GM18505 (cell line): ENCODE results near the gene FYN.
"Not testable (repeated sequence)": the region's sequence is repeated elsewhere in the genome, so short reads cannot be mapped to it uniquely, and the experiment has no call there.

Experiments used
- ATAC-seq: cut with Tn5 transposase; IDR thresholded peaks from one replicate; pipeline ENCODE4 v1.9.1; 2021; ENCODE audit not compliant: unreplicated experiment
- POLR2A ChIP-seq: IDR thresholded peaks from 4 replicates; pipeline ENCODE4 v1.6.1; 2011; ENCODE audit warnings: borderline replicate concordance; ENCODE audit not compliant: insufficient read depth, insufficient read length; ENCODE audit errors: extremely low read depth

The FYN gene

DNA sequence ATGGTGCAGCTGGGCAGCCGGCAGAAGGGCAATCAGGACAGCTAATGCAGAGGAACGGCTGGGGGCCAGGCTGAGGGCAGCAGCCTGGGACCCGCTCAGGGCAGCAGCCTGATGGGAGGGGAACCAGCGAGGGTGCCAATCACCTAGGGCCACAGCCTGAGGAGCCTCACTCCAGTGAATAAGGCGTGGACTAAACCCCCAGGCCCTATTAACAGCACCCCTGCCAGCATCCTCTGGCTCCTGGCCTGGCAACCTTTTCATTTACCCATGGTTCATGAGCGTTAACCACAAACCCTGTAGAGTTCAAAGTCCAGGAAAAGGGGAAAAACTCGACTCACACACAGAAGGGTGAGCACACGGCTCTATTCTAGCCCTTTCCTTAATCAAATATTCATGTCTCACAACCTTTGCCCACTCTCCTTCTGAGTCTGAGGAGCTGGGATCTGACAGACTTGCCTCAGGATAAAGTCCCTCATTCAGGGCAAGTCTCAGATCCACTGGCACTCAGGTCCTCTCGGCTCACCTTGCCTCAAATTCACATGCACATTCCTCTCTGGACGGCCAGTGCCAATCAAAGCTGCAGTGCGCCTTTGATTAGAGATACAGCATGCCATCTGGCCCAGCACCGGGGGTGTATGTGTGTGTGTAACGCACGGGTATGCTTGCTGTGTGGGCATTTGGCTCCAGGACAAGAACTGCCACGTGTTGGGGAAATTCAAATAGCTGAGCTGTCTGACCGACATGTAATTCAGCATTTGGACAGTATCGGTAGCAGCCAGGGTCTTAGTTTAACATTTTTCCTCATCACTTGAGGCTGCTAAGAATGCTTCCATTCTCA is 180.7 kb downstream of the FYN start:
- ATAC-seq = no peak
- no peak for TF ChIP-seq POLR2A

DNA sequence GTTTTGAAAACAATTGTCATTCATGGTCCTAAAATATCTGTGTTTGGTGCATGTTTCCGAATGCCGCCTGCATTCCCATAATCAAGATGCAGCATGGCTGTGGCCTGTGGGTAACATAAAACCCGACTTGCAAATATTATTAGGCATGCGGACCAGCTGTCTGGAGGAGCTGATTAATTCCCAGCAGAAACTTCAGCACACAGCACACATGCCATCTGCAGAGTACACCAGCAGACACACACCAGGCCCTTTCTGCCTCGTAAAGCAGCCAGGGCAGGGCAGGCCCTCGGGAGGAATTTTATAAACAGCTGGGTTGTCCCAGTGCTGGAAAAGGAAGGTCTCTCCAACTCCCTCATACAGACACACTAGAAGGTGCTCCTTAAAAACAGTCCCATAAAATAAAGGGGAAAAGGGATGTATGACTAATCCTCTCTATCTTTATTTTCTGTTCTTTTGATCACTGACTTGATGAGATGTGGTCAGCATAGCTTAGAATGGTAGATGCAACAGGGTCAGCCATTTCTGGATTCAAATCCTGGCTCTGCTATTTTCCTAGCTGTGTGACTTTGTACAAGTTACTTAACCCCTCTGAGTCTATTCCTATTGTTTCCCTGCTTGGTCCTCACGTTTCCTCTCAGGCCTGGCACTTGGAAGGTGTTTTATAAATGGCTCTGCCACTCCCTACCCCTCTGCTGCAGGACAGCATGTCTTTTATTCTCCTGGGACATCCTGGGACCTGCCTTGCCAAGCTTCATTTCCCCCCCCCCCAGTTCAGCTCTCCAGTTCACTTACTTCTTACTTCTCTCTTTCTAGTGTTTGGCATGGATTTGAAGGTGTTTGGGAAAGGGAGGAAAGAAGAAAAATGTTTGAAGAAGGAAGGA is 181.7 kb downstream of the FYN start:
- ATAC-seq = no peak

DNA sequence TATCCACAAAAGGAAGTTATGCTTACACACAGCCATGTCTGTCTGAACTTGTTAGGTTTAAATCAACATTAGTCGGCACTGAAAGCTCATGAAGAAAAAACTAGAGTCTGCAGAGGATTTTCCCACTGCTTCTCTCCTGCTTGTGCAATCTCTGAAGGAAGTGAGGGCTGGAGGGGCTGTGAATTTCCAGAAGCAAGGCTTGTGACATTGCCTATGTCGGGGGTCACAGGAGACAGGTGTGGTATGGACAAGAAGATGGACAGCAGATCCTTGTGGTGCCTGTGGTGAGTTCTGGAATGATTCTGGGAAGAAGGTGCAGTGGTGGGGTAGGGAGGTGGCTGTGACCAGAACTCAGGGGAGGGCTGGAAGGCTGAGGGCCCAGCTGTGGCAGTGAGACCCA is 183.3 kb downstream of the FYN start:
- TF ChIP-seq POLR2A = no peak
- no peak for ATAC-seq

More for the DNA sequence above, 181.7 kb downstream of the FYN start:
- no peak for TF ChIP-seq POLR2A

DNA sequence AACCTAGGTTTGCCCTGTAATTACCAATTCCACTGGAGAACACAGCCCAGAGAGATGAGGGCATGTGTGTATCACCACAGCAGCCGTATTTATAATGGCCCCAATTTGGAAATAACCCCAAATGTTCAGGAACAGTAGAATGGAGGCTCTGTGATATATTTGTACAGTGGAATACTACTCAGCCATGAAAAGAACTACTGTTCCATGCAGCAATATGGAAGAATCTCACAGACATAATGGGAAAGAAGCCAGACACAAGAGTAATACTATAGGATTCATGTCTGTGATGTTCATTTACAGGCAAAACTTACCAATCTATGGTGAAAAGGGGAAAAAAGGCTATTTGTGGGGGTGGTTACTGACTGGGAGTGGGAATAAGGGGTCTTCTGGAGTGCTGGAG is 183.8 kb downstream of the FYN start:
- no peak for ATAC-seq
- TF ChIP-seq POLR2A = no peak

DNA sequence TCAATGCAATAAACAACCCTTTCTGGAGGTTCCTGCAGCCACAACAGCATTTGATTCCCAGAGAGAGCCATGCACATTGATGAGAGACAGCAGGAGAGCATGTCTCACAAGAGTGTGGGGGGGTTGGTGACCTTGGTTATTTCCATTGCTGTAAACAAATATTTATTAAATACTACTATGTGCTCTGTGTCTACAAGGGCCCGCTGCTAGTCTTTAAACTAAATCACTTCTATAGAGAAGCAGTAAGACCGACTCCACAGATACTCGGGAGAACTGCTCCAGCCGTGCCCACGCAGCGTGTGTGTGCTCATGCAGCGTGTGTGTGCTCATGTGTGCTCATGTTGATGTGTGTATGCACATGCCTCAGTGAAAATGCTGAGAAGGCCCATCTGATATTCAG is 184.9 kb downstream of the FYN start:
- no peak for ATAC-seq
- no peak for TF ChIP-seq POLR2A

DNA sequence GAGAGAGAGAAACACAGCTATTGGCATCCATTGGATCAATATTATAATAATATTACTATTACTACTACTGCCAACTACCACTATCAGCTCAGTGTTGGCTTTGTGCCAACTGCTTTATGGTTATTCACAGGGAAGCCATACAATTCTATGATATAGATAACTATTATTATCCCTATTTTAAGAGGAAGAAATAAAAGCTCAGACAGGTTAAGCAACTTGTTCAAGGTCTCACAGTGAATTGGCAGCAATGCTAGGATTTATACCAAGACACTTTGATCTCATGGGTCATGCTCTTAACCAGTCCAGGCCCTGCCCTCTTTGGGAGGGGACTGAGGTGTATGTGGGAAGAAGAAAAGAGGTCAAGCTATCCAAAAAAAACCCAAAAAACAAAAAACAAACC is 185.6 kb downstream of the FYN start:
- no peak for ATAC-seq
- no peak for TF ChIP-seq POLR2A

DNA sequence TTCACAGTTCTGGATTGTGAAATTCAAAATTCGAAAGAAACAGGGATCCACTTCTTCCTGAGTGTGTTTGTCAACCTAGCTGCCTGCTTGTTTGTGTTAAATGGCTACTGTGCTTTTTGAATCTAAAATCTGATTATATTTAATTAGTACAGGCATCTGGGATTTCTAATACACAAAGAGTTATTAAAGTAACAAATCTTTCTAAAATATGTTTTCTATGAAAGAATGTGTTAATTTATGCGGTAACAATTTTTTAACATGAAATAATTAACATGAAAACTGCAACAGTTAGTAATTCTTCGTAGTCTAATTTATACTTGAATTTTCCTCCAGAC is 186.4 kb downstream of the FYN start:
- no peak for TF ChIP-seq POLR2A
- no peak for ATAC-seq

DNA sequence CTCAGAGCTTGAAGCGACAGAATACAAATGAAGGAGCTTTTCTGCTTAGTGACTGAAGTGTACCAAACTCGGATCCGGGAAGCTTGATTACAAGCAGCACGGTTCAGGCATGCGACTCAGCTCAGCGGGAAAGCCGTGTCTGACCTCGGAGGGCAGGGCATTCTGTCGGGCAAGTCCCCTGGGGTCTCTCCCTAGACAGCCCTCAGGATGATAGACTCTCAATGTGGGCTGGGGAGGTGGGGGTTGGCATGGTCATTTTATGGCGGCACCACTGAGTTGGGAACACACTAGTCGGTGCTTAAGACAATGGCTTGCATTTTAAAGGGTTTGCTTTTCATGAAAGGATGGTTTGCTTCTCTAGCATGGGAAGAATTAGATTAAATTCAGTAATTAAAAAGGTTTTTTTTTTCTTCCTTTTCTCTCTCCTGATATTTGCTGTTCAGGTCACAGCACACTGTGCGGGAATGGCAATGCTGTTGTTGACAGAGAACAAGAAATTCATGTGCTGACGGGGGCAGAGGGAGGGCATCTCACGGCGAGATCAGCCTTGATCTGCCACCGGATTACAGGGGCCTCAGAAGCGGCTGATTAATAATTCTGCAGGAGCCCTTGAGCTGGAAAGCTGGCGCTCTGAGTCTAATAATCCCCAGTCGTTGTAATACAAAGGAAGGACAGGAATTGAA is 186.9 kb downstream of the FYN start:
- TF ChIP-seq POLR2A = no peak

DNA sequence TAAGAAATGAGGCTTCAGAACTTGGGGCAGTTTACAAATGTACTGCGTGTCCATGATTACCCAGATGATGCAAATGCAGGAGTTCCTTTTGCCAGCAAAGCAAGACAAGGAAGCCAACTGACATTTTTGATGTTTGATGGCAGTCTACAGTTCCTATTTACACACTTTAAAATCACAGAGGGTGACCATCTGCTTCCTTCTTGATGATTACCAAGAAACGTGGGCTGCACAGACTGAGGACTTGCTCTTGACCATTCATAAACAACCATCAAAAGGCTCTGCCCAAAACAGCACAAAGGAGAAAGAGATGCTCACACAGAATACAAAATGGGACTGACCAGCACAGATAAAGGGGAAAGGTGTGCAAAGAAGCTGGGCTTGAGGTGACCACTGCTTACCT is 187.7 kb downstream of the FYN start:
- ATAC-seq = no peak
- TF ChIP-seq POLR2A = no peak

More for the DNA sequence above, 186.9 kb downstream of the FYN start:
- no peak for ATAC-seq

DNA sequence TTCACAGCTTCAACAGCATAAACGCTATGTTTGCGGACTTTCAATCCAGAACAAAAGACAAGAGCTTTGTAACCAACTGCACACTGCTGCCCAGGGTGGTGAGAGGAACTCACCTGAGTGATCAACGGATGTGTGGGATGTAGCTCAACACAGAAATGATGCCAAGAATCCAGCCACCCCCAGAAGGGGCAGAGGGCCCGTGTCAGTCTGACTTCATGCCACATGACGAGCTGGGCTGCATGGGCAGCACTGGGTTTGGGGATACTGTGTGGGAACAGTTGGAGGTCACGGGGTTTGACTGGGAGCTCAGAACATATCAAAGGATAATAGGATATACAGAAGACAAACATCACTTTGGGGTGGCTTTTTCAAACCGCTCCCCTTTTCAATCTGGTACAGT is 188.2 kb downstream of the FYN start:
- ATAC-seq = no peak
- TF ChIP-seq POLR2A = no peak

DNA sequence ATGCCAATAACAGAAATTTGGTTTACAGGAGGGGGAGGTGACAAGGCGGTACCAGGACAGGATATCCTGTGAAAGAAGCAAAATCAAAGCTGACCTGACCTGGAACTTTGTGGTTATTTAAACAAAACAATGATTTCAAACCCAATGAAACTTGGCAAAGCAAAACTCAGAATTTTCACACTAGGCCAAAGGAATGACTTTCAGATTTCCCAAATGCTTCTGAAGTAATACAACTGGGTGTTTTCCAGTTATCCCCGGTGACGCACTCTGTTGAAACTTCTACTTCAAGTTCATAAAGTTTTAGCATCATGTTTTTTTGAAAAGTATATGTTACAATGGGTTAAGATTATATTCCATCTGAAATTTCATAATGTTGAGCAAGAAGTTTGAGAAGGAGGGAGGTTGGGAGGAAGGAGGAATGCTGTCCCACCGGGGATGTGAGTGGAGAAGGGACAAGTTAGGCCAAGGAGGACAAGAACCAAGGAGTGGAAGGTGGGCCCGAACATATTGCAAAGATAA is 189.4 kb downstream of the FYN start:
- no peak for ATAC-seq
- TF ChIP-seq POLR2A = no peak

DNA sequence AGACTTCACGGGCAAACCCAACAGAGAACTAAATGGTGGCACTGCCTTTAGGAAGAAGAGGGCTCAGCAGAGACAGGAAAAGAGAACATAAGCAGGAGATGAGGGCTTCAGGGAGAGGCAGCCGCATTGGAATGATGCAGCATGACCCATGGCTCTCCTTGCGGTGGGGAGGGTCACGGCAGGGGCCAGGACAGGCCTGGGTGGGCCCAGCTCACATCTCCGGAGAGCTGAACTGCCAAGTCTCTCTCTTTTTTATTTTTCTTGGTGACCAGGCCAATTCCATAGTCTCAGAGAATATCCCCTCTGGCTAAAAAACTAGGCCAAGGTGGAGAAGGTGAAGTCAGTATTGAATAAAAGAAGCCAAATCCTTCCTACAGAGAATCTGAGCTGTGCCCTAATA is 190.1 kb downstream of the FYN start:
- no peak for TF ChIP-seq POLR2A
- no peak for ATAC-seq

DNA sequence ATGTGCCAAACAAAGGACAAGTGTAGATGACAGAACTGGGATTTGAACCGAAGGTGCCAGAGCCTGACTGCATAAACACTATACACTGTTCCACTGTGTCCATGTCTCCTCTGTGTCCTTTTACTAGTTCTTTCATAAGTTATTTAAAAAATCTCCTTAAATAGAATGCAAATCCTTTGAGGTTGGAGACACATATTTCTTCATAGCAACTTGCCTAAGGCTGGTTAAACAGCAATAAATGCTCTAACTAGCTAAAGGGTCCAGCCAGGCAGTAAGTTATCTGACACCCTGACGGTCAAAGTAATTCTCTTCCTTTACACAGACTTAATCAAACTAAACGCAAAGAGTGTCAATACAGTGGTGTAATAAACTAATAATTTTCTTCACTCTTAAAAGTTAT is 191.4 kb downstream of the FYN start:
- ATAC-seq = no peak
- TF ChIP-seq POLR2A = no peak

DNA sequence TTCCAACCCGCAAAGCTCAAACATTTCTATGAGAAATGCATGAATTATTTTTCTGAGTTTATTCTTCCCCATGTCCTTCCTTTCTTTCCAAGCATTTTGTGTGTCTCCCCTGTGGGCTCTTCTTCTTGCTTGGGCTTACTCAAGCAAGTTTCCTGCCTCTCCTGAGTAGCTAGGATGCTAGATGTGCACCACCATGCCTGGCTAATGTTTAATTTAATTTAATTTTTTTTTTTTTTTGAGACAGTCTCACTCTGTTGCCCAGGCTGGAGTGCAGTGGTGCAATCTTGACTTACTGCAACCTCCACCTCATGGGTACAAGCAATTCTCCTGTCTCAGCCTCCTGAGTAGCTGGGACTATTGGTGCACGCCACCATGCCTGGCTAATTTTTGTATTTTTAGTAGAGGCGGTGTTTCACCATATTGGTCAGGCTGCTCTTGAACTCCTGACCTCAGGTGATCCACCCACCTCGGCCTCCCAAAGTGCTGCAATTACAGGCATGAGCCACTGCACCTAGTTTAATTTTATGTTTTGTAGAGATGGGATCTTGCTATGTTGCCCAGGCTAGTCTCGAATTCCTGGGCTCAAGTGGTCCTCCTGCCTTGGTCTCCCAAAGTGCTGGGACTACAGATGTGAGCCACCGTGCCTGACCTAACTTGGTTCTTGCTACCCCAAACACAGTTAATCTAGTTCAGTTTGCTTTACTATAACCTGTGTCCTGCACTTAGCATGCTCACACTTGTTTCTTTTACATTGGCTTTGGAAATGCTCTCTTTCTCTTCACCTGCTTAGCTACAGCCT is 192.2 kb downstream of the FYN start:
- ATAC-seq = not testable (repeated sequence)
